Stimulated activated CD4-positive, alpha-beta T cell treated with anti-CD3 and anti-CD28 coated beads, Interleukin-12 subunit alpha, Interleukin-12 subunit beta, amount 100 ng/mL, for 4 hours (primary cell): ENCODE results near the gene SMG6.
"Not testable (repeated sequence)": the region's sequence is repeated elsewhere in the genome, so short reads cannot be mapped to it uniquely, and the experiment has no call there.

Experiments used
- DNase-seq: peaks from one replicate; pipeline ENCODE4 v3.0.0-alpha.2; 2020

Gene SMG6

GRCh38 chr17:2302778-2303203, 794 bp downstream of the SMG6 start:
- no peak for DNase-seq

- DNase-seq: no peak
Measured at GRCh38 chr17:2299756-2300155, 3.8 kb downstream of the SMG6 start.

- no peak for DNase-seq
Measured at GRCh38 chr17:2299136-2299535, 4.4 kb downstream of the SMG6 start.

- no peak for DNase-seq
Measured at GRCh38 chr17:2297023-2297422, 6.6 kb downstream of the SMG6 start.

DNA sequence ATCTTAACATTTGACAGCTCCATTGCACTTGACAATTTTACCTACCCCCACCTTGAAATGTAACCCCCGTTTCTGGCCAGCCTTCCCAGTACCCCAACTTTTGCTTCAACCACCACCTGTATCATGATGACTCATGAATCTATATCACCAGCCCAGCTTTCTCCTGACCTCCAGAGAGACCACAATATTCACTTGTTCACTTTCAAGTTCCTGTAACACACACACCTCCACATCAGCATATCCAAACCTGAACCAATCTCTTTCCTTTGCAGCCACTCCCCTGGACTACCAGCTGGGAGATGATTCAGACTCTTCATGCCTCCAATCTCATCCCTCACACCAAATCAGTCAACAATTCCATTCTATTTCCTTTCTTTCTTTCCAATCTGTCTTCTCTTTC, 8.0 kb downstream of the SMG6 start:
- no peak for DNase-seq

GRCh38 chr17:2292100-2292499, 11.5 kb downstream of the SMG6 start:
- no peak for DNase-seq

DNA sequence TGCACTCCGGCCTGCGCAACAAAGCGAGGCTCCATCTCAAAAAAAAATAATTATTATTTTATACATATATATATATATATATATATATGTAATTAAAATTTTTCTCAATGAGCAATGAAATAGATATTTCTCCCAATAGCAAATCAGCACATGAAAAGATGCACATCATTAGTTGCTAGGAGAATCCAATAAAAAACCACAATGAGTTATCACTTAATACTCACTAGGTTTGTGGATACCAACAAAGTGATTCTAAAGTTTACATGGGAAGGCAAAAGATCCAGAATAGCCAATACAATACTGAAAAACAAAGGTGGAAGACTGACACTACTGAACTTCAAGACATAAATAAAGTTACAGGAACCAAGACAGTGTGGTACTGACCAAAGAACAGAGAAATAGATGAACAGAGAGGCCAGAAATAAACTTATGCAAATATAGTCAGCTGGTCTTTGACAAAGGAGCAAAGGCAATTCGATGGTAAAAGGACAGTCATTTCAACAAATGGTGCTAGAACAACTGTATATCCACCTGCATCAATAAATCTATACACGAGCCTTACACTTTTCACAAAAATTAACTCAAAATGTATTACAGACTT, 13.6 kb downstream of the SMG6 start:
- no peak for DNase-seq

DNA sequence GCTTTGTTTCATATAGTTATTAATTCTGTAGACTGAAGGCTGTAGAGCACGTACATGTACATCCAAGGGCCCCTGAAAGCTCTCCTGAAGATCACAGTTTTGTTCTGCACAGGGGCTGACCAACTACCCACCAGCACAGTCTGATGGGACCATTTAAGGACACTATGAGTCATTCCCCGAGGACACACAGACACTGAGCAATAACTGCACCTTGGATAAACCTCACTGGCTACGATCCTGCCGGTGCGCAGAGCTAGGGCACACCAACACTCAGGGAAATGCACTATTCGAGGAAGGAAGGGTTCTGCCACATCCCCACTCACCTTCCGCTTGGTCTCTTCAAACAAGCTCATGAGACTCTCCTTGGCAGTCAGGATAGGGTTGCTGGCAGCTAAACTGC, 20.3 kb downstream of the SMG6 start:
- no peak for DNase-seq

GRCh38 chr17:2282297-2282873, 21.2 kb downstream of the SMG6 start:
- no peak for DNase-seq

DNA sequence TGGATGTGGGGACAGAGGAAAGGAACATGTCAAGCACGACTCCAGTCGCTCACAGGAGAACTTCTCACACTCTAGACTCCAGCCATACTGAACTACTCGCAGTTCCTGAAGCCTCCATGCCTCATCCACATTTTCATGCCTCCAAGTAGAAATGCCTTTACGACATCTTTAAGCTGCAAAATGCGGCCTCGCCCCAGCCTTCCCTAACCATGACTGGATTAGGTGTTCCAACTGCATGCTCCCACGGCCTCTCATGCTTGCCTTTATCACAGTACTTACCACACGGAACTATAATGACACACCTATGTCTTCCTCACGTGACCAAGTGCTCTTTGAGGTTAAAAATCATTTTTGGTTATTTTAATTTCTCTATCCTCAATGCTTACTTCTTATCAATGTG, 23.9 kb downstream of the SMG6 start:
- DNase-seq: no peak

DNA sequence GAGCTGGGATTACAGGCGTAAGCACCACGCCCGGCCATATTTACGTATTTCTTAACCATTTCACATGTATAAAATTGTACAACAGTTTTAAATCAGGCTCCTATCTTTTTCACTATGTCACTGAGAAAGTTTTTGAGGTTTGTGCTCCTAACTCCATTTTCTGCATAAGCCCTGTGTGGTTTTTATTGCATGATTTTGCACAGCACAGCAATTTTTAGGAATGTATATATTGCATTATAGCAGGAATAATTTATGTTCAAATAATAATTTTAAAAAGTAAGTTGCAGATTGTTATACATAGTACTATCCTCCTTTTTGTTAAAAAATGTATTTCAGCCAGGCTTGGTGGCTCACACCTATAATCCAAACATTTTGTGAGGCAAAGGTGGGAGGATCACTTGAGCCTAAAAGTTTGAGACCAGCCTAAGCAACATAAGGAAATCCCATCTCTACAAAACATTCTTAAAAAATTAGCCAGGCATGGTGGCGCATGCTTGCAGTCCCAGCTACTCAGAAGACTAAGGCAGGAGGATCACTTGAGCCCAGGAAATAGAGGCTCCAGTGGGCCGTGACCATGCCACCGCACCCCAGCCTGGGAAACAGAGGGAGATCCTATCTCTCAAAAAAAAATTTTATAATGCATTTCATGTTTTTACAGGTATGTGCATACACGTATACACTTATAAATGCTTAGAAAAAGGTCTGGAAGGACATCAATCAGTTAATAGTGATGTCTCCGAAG, 26.0 kb downstream of the SMG6 start:
- no peak for DNase-seq

GRCh38 chr17:2275722-2276121, 27.9 kb downstream of the SMG6 start:
- no peak for DNase-seq

GRCh38 chr17:2274414-2274813, 29.2 kb downstream of the SMG6 start:
- no peak for DNase-seq

DNA sequence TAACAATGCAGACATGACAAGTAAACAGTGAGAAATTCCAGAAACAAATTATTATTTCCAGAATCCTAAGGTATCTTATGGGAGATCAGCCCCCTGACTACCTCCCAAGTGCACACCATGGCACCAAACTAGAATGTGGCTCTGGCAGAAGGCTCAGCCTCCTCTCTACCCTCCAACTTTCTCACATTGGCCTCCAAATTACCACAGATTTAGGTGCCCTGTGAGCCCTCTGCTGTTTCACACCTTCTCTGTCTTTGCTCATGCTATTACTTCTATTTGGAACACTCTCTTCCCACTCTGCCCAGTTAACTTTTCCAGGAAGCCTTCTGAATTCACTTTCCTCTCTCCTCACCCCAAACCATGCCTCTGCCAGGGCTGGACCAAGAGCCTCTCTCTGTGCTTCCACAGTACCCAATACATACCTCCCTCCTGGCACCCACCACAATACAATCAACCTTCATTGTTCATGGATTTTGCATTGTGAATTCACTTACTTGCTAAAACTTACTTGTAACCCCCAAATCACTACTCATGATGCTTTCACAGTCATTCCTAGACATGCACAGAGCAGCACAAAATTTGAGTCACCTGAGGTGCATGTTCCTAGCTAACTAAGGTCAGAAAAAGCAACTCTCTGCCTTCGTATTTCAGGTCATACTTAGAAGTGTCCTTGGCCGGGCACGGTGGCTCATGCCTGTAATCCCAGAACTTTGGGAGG, 31.4 kb downstream of the SMG6 start:
- DNase-seq: no peak

GRCh38 chr17:2267354-2267753, 36.2 kb downstream of the SMG6 start:
- DNase-seq: no peak

GRCh38 chr17:2266865-2267228, 36.7 kb downstream of the SMG6 start:
- no peak for DNase-seq

GRCh38 chr17:2266045-2266864, 37.3 kb downstream of the SMG6 start:
- DNase-seq: peak; percentile 67

GRCh38 chr17:2265166-2265565, 38.4 kb downstream of the SMG6 start:
- not testable (repeated sequence) for DNase-seq

DNA sequence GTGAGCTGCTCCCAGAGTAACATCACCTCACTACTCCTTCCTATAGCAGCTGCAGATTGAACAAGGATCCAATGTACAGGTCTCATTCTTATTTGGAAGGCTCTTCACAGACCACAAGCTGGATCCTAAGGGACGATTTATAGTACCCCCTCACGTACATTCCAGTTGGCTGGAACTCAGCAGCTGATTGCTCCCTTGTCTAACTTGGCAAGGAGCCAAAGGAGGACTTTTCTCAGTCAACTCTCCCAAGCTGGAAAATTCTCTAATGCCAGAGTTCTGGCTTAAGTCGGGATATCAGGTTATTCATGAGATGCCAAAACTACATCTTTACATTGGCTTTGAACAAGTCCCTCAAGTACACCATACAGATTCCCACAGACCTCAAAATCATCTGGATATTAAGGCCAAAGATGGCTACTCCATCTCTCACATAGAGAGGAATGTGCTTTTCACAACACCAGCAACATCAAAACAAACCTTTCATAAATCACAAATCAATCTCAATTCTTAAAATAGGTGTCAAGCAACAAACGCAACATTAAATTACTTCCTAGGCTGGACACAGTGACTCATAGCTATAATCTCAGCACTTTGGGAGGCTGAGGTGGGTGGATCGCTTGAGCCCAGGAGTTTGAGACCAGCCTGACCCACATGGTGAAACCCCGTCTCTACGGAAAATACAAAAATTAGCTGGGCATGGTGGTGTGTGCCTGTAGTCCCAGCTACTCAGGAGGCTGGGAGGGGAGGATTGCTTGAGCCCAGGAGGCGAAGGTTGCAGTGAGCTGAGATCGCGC, 39.3 kb downstream of the SMG6 start:
- no peak for DNase-seq

- DNase-seq: no peak
Measured at GRCh38 chr17:2263183-2264066, 40.2 kb downstream of the SMG6 start.

- DNase-seq: no peak
Measured at GRCh38 chr17:2262135-2262587, 41.4 kb downstream of the SMG6 start.
